ENCODE results near the gene RNF128.
"Not testable (repeated sequence)": the region's sequence is repeated elsewhere in the genome, so short reads cannot be mapped to it uniquely, and the experiment has no call there.

RNF128 gene

DNA sequence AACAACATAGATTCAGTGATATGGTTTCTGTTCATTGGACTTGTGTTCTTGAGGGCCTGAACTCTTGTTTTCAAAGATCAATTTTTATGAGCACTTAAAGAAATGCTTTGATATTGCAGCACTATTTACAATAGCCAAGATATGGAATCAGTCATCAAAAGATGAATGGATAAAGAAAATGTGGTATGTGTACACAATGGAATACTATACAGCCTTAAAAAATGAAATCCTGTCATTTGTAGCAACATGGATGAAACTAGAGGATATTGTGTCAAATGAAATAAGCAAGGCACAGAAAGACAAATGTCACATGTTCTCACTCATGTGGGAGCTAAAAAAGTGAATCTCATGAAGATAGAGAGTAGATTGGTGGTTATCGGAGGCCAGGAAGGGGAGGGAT is 21.9 kb downstream of the RNF128 start:
- DNase-seq, result no peak

DNA sequence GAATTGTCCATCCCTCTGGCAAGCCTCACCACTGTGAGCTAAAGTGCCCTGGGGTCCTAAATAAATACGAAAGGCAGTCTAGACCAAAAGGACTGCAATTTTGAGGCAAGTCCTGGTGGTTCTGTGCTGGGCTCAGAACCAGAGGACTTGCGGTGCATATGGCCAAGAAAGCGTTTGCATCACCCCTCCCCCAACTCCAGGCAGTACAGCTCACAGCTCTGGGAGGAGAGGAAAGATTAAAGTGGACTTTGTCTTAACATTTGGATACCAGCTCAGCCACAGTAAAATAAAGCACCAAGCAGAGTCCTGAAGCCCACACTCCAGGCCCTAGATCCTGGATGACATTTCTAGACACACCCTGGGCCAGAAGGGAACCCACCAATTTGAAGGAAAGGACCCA is 24.9 kb downstream of the RNF128 start:
- DNase-seq, result no peak

DNA sequence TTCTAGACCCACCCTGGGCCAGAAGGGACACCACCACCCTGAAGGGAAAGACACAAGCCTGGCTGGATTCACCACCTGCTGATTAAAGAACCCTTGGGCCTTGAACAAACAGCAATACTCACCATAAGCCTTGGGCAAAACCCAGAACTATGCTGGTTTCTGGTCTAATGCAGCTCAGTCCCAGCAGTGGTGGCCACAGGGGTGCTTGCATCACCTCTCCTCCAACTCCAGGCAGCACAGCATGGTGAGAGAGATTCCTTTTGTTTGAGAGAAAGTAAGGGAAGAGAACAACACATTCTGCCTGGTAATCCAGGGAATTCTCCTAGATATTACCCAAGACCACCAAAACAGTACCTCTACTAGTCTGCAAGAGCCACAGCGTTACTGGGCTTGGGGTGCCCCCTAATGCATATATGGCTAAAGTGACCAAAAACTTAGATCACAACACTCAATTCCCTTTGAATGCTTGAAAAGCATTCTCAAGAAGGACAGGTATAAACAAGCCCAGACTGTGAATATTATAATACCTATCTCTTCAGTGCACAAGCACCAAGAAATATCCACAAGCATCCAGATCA is 25.7 kb downstream of the RNF128 start:
- DNase-seq, result no peak

DNA sequence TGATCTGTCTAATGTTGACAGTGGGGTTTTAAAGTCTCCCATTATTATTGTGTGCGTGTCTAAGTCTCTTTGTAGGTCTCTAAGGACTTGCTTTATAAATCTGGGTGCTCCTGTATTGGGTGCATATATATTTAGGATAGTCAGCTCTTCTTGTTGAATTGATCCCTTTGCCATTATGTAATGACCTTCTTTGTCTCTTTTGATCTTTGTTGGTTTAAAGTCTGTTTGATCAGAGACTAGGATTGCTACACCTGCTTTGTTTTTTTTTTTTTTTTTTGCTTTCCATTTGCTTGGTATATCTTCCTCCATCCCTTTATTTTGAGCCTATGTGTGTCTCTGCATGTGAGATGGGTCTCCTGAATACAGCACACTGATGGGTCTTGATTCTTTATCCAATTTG is 42.8 kb downstream of the RNF128 start:
- DNase-seq, result not testable (repeated sequence)

DNA sequence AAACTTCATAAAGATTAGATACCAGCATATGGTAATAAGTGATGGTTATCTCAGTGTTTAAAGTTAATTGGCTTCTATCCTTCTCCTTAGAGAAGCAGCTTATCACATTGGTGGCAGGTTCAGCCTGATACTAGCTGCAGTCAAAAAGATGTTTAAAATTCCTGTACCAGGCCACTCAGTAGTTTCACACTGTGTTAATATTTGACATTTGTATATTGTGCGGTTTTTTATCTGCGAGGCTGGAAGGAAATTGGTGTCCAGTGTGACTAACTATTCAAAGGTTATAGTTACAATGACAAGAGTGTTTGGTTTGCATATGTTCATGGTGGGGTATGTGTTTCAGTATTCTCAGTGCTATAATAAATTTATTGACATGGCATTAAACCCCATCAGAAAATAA is 48.5 kb downstream of the RNF128 start:
- no peak for DNase-seq

DNA sequence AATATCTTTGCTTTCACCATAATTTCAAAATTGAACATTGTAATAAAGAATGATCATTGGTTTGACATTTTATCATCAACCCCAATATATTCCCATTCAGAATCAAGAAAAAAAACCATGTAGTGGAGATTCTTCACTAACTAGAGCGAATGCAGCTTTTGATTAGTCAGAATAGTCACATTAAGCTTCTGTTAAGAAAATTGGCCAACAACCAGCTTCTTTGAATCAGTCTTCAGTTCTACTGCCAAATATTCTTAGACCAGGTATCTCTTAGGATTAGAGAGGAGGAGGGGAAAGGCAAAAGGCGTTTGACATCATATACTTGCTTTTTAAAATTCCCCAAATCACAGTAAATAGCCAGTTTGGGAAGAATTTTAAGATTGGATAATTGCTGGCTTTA is 53.8 kb downstream of the RNF128 start:
- no peak for DNase-seq

DNA sequence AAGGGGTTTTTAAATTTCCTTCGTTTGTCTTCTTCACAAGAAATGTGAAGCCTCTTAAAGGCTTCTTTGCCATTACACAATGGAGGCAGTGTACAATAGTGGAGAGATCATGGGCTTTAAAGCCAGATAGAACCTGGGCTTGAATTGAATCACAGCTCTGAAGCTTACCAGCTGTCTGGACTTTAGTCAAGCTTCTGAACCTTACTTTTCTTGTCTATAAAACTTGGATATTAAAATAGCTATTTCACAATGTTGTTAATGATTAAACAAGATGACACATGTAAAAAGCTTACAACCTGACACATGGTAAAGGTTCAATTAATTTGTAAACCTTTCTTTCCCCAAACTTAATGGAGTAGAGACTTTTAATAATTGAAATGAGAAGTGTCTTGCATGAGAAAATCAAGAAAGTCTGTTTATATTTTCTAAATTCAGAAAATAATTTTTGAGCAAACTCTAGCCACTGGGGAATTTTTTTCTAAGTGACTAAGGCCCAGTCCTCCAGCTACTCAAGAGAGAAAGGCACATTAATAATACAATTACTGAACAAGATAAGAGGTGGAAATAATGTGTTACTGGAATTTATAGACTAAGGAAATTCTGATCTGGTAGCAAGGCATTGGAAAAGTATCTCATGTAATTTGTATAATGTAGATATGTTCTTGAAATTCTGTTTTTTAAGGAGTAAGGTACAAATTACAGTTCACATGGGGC is 54.3 kb downstream of the RNF128 start:
- no peak for DNase-seq

DNA sequence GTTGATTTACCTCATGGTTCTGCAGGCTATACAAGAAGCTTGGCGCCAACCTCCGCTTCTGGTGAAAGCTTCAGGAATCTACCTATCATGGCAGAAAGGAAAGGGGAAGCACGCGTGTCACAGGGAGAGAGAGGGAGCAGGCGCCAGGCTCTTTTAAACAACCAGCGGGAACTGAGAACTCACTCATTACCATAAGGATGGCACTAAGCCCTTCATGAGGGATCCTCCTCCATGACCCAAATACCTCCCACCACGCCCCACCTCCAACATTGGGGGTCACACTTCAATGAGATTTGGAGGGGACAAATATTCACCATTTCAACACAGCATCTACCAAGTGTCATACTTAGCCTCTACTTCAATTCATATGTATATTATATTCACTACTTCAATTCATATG is 57.2 kb downstream of the RNF128 start:
- DNase-seq, result no peak

DNA sequence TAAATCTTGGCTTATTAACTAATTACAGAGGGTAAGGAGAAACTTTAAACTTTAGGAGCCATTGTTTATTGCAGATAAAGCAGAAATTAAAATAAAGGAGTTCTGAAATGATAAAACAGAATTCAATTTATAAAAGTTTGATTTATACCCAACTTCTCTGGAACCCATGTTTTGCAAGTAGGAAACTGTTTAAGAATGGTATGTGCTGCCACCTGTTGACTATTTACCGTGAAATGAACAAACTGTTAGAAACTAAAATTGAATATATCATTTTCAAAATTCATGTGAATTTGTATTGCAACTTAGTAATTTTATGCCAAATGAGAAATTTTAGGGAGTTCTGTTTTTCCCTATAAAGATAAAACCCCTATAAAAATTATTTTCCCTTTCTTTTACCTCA is 65.0 kb downstream of the RNF128 start:
- no peak for DNase-seq

DNA sequence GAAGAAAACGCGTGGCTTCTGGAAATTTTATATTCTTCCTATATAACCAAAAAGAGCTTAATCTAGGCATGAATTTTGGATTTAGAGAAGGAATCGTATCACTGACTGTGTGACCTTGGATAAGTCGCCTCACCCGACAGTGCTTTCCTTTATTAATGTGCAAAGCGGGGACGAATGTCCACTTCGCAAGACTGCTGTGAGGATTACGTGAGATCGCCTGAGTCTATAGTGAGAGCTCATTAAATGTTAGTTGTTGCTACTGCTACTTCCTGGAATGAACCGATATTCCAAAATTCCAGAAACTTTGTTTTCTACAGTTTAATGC is 75.5 kb downstream of the RNF128 start:
- no peak for DNase-seq

DNA sequence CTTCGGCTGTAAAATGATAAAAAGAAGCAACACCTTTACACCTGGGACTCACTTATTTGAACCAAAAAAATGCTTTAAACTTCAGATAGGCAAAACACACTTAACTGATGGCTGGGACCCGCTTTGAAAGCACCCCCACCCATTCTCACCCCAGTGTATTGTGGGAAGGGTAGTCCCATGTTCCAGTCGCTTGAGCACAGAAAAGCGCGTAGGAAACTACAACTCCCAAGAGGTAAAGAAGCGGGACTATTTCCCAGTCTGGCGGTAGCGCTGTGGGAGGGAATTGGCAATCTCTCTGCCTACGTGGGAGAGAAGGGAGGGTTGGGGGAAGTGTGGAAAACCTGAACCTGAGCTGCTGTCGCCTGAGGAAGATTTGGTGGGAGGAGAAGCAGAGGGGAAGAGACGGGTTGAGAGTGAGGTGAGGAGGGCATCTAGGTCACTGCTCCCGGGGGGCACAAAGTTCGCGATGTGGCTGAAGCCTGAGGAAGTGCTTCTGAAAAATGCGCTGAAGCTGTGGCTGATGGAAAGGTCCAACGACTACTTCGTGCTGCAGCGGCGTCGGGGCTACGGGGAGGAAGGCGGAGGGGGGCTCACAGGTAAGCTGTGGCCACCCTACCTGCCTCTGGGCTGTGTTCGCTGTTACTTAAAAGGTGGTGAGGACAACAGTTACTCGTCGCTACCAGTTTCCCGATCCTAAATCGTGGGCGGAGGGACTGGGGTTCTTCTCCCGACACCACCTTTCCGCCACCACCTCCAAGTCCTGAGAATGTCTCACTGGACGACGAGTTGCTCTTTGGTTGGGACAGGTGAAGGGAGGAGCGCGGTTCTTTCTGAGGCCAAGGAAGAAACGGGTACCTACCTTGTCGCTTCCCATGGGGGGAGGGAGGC is 76.1 kb downstream of the RNF128 start, which contains the start of gene TBC1D8B:
Gene TBC1D8B, plus strand, starts transcription at position 286 of the 888 bp plus-strand sequence. Its CDS starts 181 bp downstream, at position 467.
- peak; percentile 90 for DNase-seq

DNA sequence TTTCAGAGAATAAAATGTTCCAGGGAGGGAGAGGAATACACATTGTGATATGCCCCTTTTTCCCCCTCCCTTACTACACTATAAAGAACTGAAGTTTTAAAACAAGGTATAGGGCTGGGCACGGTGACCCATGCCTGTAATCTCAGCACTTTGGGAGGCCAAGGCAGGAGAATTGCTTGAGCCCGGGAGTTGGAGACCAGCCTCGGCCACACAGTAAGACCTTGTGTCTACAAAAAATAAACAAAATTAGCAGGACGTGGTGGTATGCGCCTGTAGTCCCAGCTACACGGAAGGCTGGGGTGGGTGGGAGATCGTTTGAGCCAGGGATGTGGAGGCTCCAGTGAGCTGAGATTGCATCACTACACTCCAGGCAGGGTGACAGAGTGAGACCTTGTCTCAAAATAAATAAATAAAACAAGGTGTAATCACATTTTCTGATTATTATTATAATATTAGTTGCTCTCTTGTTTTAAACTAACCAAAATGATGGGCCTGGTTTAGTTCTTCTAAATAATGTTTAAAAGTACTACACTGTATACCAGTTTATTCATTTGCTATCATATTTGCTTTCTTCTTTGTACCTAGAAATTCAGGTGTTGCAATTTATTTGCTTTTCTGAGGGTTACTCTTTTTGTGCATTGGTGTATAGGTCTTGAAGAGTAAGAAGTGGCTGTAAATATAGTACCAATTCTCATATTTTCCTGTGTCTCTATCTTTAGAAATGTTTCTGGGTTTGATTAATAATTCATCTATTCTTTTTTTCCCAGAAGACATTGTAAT is 84.8 kb downstream of the RNF128 start:
- no peak for DNase-seq

DNA sequence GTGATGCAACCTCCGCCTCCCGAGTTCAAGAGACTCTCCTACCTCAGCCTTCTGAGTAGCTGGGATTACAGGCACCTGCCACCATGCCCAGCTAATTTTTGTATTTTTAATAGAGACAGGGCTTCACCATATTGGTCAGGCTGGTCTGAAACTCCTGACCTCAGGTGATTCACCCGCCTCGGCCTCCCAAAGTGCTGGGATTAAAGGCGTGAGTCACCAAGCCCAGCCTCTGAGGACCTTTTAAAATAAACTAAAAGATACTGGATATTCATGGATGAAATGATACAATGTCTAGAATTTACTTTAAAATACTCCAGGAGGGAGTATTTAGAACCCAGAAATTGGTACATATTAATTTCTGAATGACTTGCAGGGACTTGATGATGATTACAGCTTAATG is 86.4 kb downstream of the RNF128 start:
- not testable (repeated sequence) for DNase-seq

DNA sequence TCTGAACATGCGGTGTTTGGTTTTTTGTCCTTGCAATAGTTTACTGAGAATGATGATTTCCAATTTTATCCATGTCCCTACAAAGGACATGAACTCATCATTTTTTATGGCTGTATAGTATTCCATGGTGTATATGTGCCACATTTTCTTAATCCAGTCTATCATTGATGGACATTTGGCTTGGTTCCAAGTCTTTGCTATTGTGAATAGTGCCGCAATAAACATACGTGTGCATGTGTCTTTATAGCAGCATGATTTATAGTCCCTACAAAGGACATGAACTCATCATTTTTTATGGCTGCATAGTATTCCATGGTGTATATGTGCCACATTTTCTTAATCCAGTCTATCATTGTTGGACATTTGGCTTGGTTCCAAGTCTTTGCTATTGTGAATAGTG is 87.6 kb downstream of the RNF128 start:
- not testable (repeated sequence) for DNase-seq
